ENCODE results near the gene IL1R1. TPM values are rescaled to one million over a fixed set of nuclear protein-coding genes. Genes with fewer than 3 reads are reported as not detected.

The IL1R1 gene
- total and polyA plus RNA-seq, 4 donors: 14.0 to 49.3 (median 29.5) TPM

DNA sequence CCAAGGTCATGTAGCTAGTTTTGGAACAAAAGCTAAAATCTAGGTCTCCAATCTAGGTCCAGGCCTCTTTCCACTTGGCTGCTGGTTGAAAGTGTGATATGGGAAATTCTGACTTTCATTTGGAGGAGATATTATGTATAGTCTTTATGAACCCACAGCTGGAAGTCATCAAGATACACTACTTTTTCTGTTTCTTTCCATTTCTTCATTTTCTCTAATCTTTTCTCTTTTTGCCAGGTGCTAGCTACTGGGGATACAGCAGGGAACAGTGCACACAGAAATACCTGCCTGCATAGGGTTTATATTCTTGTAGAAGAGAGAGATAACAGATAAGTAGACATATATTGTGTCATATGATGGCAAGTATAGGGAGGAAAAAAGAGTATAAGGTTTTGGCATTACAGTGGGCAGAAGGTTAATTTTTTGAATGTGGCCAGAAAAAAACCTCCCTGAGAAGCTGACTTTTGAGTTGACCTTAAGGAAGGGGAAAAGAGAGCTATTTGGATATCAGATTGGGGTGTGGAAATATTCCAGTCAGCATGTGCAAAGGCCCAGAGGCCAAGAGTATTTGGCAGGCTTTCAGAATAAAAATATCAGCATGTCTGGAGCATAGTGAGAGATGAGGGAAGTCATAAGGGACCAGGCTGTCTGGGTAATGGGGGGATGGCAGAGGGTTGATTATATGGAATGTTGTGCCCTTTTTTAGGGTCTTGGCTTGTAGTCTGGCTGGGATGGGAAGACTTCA is 15.6 kb downstream of the IL1R1 start:
- peaks cover 8 to 42% (median 24%) of the 10 kb centered on the region in 4 donors for H3K4me1 ChIP-seq (ENCODE audit: control insufficient read depth in 4 of 4, insufficient read depth in 4 of 4, low read length in 3 of 4)
- DNase-seq (ENCODE audit: low spot score): no peak
- H3K27me3 ChIP-seq (ENCODE audit: control insufficient read depth in 4 of 4, insufficient read depth in 4 of 4, low read length in 3 of 4): no peaks in the 10 kb centered on the region
- H3K27ac ChIP-seq (ENCODE audit: low read depth in 1 of 2, low read length in 2 of 2): no peak overlapping the region
- TF ChIP-seq, protein P1, sequence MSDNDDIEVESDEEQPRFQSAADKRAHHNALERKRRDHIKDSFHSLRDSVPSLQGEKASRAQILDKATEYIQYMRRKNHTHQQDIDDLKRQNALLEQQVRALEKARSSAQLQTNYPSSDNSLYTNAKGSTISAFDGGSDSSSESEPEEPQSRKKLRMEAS (IDR thresholded peaks at IDR 0.05): no peak
- no peak for TF ChIP-seq FOXA2 (IDR thresholded peaks at IDR 0.05)
- no peak for TF ChIP-seq RAD21 (IDR thresholded peaks at IDR 0.05)
- TF ChIP-seq NR2F2 (IDR thresholded peaks at IDR 0.05): no peak
- peak in 1 of 2 donors; percentile 6 for TF ChIP-seq RXRA (IDR thresholded peaks at IDR 0.05)
- no peak for TF ChIP-seq SP1 (IDR thresholded peaks at IDR 0.05)
- no peak for TF ChIP-seq JUND (IDR thresholded peaks at IDR 0.05)
- no peak for TF ChIP-seq HNF4G (IDR thresholded peaks at IDR 0.05)
- H3K9ac ChIP-seq (ENCODE audit: low read depth in 1 of 2, low read length in 2 of 2): no peak overlapping the region
- H3K36me3 ChIP-seq (ENCODE audit: control insufficient read depth in 4 of 4, insufficient read depth in 3 of 4, low read depth in 1 of 4, low read length in 3 of 4): peaks cover 3 to 26% (median 9%) of the 10 kb centered on the region in 4 donors
- no peaks in the 10 kb centered on the region for H3K9me3 ChIP-seq (ENCODE audit: control insufficient read depth in 4 of 4, low read length in 3 of 4)
- no peak overlapping the region for H3K4me3 ChIP-seq (ENCODE audit: low read depth in 1 of 3, low read length in 3 of 3)

DNA sequence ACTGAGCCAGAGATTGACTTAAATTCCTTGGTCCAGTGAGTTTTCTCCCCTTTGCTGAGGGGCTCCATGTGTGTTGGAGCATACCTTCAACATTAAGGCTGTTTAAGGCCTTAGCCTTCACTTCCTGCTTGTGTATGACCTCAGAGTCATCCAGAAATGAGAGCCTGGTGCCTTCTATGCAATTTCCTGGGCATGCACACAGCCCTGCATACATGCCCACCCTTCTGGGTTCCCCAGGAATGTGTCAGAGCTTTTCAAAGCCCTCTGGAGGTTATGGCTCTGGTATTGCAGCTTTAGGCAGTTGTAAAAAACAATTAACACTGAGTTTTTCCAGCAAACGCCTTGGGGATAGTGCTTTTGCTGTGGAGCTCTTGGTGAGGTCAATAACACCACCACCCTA is 16.7 kb downstream of the IL1R1 start:
- DNase-seq (ENCODE audit: low spot score): no peak
- TF ChIP-seq RAD21 (IDR thresholded peaks at IDR 0.05) (peak in 1 of 2 donors; percentile 13), GABPA (IDR thresholded peaks at IDR 0.05 in 1 of 2, conservative IDR thresholded peaks at IDR 0.05 in 1 of 2) (no peak), FOXA2 (IDR thresholded peaks at IDR 0.05) (no peak), YY1 (IDR thresholded peaks at IDR 0.05) (no peak)
- TF ChIP-seq, protein P1 (IDR thresholded peaks at IDR 0.05): no peak
- H3K4me3 ChIP-seq (ENCODE audit: low read depth in 1 of 3, low read length in 3 of 3): no peak overlapping the region
- H3K4me1 ChIP-seq (ENCODE audit: control insufficient read depth in 4 of 4, insufficient read depth in 4 of 4, low read length in 3 of 4): peaks cover 8 to 38% (median 22%) of the 10 kb centered on the region in 4 donors
- 39% methylated on average over 1 of the region's 1 CpG for WGBS
- H3K36me3 ChIP-seq (ENCODE audit: control insufficient read depth in 4 of 4, insufficient read depth in 3 of 4, low read depth in 1 of 4, low read length in 3 of 4): peaks cover 3 to 25% (median 8%) of the 10 kb centered on the region in 4 donors
- H3K27me3 ChIP-seq (ENCODE audit: control insufficient read depth in 4 of 4, insufficient read depth in 4 of 4, low read length in 3 of 4): no peaks in the 10 kb centered on the region
- no peak overlapping the region for H3K9ac ChIP-seq (ENCODE audit: low read depth in 1 of 2, low read length in 2 of 2)
- H3K27ac ChIP-seq (ENCODE audit: low read depth in 1 of 2, low read length in 2 of 2): no peak overlapping the region
- H3K9me3 ChIP-seq (ENCODE audit: control insufficient read depth in 4 of 4, low read length in 3 of 4): no peaks in the 10 kb centered on the region

DNA sequence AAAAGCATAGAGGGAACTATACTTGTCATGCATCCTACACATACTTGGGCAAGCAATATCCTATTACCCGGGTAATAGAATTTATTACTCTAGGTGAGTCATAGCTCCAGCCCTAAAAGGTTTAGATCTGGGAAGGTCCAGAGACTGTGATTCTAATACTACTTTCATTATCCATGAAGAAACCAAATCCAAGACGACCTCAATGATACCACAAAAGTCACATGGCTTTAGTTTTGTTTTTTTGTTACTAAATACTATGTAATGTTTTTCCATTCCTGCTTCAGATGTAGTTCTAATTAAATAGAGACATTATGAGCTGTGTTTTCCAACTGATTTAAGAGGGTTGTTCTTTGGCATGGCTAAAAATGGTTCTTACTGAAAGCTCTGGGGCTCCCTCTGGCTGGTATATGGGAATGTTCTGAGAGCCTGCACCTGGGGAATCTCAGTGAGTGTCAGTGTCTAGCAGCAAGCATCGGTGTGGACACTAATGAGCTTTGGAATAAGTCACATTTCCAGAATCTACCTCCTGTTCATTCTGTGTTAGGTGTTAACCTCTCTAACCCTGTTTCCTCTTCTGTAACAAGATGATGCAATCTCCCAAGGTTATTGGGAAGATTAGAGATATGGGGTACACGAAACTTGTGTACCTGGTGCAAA is 23.8 kb downstream of the IL1R1 start:
- Histone ChIP-seq H3K9me3 (ENCODE audit: control insufficient read depth in 4 of 4, low read length in 3 of 4) (no peaks in the 10 kb centered on the region), H3K4me1 (ENCODE audit: control insufficient read depth in 4 of 4, insufficient read depth in 4 of 4, low read length in 3 of 4) (peaks cover 0 to 18% (median 7%) of the 10 kb centered on the region in 4 donors), H3K27me3 (ENCODE audit: control insufficient read depth in 4 of 4, insufficient read depth in 4 of 4, low read length in 3 of 4) (no peaks in the 10 kb centered on the region), H3K9ac (ENCODE audit: low read depth in 1 of 2, low read length in 2 of 2) (peak overlapping the region; percentile 46 to 58), H3K36me3 (ENCODE audit: control insufficient read depth in 4 of 4, insufficient read depth in 3 of 4, low read depth in 1 of 4, low read length in 3 of 4) (peaks cover 2 to 25% (median 22%) of the 10 kb centered on the region in 4 donors), H3K4me3 (ENCODE audit: low read depth in 1 of 3, low read length in 3 of 3) (no peak overlapping the region), H3K27ac (ENCODE audit: low read depth in 1 of 2, low read length in 2 of 2) (peak overlapping the region; percentile 60 to 71)
- DNase-seq (ENCODE audit: low spot score): no peak
- 19% methylated on average over 4 of the region's 4 CpGs for WGBS
- no peak for TF ChIP-seq SP1 (IDR thresholded peaks at IDR 0.05)
- TF ChIP-seq, protein P2, sequence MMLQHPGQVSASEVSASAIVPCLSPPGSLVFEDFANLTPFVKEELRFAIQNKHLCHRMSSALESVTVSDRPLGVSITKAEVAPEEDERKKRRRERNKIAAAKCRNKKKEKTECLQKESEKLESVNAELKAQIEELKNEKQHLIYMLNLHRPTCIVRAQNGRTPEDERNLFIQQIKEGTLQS (IDR thresholded peaks at IDR 0.05): no peak
- TF ChIP-seq, protein P3, sequence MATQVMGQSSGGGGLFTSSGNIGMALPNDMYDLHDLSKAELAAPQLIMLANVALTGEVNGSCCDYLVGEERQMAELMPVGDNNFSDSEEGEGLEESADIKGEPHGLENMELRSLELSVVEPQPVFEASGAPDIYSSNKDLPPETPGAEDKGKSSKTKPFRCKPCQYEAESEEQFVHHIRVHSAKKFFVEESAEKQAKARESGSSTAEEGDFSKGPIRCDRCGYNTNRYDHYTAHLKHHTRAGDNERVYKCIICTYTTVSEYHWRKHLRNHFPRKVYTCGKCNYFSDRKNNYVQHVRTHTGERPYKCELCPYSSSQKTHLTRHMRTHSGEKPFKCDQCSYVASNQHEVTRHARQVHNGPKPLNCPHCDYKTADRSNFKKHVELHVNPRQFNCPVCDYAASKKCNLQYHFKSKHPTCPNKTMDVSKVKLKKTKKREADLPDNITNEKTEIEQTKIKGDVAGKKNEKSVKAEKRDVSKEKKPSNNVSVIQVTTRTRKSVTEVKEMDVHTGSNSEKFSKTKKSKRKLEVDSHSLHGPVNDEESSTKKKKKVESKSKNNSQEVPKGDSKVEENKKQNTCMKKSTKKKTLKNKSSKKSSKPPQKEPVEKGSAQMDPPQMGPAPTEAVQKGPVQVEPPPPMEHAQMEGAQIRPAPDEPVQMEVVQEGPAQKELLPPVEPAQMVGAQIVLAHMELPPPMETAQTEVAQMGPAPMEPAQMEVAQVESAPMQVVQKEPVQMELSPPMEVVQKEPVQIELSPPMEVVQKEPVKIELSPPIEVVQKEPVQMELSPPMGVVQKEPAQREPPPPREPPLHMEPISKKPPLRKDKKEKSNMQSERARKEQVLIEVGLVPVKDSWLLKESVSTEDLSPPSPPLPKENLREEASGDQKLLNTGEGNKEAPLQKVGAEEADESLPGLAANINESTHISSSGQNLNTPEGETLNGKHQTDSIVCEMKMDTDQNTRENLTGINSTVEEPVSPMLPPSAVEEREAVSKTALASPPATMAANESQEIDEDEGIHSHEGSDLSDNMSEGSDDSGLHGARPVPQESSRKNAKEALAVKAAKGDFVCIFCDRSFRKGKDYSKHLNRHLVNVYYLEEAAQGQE (IDR thresholded peaks at IDR 0.05): no peak
- no peak for TF ChIP-seq NR2F2 (IDR thresholded peaks at IDR 0.05)
- no peak for TF ChIP-seq TAF1 (conservative IDR thresholded peaks at IDR 0.05)
- TF ChIP-seq, protein P4, sequence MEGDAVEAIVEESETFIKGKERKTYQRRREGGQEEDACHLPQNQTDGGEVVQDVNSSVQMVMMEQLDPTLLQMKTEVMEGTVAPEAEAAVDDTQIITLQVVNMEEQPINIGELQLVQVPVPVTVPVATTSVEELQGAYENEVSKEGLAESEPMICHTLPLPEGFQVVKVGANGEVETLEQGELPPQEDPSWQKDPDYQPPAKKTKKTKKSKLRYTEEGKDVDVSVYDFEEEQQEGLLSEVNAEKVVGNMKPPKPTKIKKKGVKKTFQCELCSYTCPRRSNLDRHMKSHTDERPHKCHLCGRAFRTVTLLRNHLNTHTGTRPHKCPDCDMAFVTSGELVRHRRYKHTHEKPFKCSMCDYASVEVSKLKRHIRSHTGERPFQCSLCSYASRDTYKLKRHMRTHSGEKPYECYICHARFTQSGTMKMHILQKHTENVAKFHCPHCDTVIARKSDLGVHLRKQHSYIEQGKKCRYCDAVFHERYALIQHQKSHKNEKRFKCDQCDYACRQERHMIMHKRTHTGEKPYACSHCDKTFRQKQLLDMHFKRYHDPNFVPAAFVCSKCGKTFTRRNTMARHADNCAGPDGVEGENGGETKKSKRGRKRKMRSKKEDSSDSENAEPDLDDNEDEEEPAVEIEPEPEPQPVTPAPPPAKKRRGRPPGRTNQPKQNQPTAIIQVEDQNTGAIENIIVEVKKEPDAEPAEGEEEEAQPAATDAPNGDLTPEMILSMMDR (IDR thresholded peaks at IDR 0.05; ENCODE audit: low read depth, low read length, missing input control): peak; percentile 66
- TF ChIP-seq, protein P5, sequence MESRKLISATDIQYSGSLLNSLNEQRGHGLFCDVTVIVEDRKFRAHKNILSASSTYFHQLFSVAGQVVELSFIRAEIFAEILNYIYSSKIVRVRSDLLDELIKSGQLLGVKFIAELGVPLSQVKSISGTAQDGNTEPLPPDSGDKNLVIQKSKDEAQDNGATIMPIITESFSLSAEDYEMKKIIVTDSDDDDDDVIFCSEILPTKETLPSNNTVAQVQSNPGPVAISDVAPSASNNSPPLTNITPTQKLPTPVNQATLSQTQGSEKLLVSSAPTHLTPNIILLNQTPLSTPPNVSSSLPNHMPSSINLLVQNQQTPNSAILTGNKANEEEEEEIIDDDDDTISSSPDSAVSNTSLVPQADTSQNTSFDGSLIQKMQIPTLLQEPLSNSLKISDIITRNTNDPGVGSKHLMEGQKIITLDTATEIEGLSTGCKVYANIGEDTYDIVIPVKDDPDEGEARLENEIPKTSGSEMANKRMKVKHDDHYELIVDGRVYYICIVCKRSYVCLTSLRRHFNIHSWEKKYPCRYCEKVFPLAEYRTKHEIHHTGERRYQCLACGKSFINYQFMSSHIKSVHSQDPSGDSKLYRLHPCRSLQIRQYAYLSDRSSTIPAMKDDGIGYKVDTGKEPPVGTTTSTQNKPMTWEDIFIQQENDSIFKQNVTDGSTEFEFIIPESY (IDR thresholded peaks at IDR 0.05): no peak
- peak; percentile 39 for TF ChIP-seq YY1 (IDR thresholded peaks at IDR 0.05)
- TF ChIP-seq HNF4G (IDR thresholded peaks at IDR 0.05): no peak
- TF ChIP-seq FOXA1 (IDR thresholded peaks at IDR 0.05): no peak
- peak; percentile 41 for TF ChIP-seq FOXA2 (IDR thresholded peaks at IDR 0.05)
- peak; percentile 96 for TF ChIP-seq RAD21 (IDR thresholded peaks at IDR 0.05)
- TF ChIP-seq, protein P1 (IDR thresholded peaks at IDR 0.05): peak; percentile 21
- TF ChIP-seq JUND (IDR thresholded peaks at IDR 0.05): peak in 1 of 2 donors; percentile 55
- no peak for TF ChIP-seq GABPA (IDR thresholded peaks at IDR 0.05 in 1 of 2, conservative IDR thresholded peaks at IDR 0.05 in 1 of 2)
- TF ChIP-seq RXRA (IDR thresholded peaks at IDR 0.05): no peak
